Testis (tissue), 2 donors: ENCODE measurements around the gene GRPR.
"Not testable (repeated sequence)": the region's sequence is repeated elsewhere in the genome, so short reads cannot be mapped to it uniquely, and the experiment has no call there.

ENCODE experiments used
- CTCF ChIP-seq, 3 experiments: fragments of 450-650 bp in 2 of 3; fragments of 200-600 bp in 1 of 3; sonication (generic) in 1 of 3; IDR thresholded peaks; one replicate each; pipeline ENCODE4 v1.5.1; 2016 to 2019; ENCODE audit warnings: antibody characterized with exemption in 3 of 3, mild to moderate bottlenecking in 2 of 3, moderate library complexity in 1 of 3
- POLR2A ChIP-seq: fragments of 450-650 bp; IDR thresholded peaks from one replicate; pipeline ENCODE4 v1.6.1; 2017; ENCODE audit warnings: antibody characterized with exemption, mild to moderate bottlenecking, moderate library complexity

- not testable (repeated sequence) for TF ChIP-seq CTCF (IDR thresholded peaks at IDR 0.05); POLR2A
Measured at GRCh38 chrX:16183843-16184242, 60.5 kb downstream of the GRPR start.
